Activated CD4-positive, alpha-beta T cell treated with anti-CD3 and anti-CD28 coated beads, Interleukin-2, amount 50 U/mL, for 16 hours (primary cell): Measurements from ENCODE around the gene STRAP.
"Not testable (repeated sequence)": the region's sequence is repeated elsewhere in the genome, so short reads cannot be mapped to it uniquely, and the experiment has no call there.

ENCODE experiments used
- DNase-seq: peaks from one replicate; pipeline ENCODE4 v3.0.0-alpha.2; 2020

The STRAP gene

DNA sequence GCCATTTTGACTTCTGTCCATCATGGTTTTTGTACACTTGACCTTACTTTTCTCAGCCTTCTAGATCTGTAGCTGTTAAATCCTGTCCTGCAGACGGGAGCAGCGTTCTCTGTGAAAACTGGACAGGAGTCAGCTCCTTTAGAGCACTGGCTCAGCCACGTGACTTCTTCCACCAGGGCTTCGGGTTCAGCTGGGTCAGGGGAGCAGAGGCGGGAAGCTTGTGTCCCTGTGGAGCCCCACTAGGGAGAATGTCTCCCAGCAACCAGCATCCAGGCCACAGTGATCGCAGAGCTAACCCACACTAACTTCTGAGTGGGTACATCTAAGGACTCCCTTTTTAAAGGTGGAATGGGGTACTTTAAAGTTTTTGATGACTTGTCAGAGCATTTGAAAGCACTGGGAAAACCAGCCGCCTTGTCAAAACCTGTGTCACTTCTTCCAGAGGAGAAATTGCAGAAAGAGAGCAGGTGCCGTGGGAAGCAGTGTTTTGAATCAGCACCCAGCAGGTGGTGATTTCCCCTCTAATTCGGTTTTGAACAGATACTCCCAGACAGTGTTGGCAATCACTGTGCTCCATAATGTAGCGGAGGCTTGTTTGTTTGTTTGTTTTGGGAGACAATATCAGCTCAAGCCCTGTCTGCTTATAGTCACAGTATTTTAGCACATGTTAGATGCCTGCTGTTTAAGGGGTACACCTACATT lies 46.8 kb downstream of the STRAP start:
- DNase-seq, result no peak

DNA sequence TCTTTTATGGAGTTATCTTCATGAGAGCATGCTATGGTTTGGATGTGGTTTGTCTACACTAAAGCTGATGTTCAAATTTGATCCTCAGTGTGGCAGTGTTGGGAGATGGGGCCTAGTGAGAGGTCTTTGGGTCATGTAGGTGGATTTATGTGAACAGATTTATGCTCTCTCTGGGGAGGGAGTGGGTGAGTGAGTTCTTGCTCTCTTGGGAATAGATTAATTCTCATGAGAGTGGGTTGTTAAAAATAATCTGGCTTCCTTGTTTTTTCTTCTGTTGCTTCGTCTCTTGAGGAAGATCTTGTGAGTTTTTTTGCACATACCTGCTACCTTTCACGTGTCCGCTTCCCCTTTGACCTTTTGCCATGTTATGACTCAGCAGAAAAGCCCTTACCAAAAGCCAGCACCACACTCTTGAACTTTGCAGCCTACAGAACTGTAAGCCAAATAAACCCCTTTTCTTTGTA lies 49.4 kb downstream of the STRAP start:
- DNase-seq, result no peak

DNA sequence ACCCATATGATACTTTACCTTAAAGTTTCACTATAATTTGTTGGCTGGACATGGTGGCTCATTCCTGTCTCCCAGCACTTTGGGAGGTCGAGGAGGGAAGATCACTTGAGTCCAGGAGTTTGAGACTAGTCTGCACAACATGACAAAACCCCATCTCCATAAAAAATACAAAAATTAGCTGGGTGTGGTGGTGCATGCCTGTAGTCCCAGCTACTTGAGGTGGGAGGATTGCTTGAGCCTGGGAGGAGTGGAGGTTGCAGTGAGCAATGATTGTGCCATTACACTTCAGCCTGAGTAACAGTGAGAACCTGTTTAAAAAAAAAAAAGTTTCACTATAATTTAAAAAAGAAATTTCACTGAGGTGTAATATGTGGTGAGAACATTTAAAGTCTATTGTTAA lies 50.1 kb downstream of the STRAP start:
- DNase-seq, result no peak

DNA sequence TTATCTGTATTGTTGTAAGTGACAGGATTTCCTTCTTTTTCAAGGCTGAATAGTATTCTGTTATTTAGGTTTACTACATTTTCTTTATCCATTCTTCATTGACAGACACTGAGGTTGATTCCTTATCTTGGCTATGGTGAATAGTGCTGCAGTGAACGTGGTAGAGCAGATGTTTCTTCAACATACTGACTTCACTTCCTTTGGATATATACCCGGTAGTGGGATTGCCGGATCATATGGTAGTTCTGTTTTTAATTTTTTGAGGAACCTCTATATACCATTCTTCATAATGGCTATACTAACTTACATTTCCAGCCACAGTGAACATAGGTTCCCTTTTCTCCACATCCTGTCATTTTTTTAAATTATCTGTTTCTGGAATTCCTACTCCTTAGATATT lies 50.8 kb downstream of the STRAP start:
- no peak for DNase-seq

DNA sequence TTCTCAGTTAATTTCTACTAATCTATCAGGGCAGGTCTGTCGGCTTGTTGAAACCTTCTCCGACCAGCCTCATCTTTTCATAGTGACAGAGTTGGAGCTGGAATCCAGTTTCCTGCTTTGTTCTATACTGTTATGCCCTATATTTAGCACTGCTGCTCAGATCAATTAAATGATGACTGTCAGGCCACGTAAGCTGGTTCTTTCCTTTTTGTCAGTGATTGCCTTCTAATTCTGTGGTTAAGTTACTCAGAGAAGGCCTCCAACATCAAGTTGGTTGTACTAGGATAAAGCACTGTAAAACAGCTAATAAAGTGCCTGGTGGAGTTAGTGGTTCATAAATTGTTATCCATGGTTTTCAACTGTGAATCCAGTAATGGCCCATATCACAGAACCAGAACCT lies 51.6 kb downstream of the STRAP start:
- no peak for DNase-seq

DNA sequence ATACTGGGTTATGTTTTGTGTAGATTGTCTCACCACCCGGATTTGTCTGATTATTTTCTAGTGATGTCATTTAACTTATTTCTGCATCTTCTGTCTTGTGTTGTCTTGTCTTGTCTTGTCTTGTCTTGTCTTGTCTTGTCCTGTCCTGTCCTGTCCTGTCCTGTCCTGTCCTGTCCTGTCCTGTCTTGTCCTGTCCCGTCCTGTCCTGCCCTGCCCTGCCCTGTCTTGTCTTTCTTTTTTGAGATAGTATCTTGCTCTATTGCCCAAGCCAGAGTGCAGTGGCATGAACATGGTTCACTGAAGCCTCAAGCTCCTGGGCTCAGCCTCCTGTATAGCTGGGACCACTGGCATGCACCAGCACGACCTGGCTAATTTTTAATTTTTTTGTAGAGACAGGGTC lies 54.6 kb downstream of the STRAP start:
- DNase-seq, result no peak

DNA sequence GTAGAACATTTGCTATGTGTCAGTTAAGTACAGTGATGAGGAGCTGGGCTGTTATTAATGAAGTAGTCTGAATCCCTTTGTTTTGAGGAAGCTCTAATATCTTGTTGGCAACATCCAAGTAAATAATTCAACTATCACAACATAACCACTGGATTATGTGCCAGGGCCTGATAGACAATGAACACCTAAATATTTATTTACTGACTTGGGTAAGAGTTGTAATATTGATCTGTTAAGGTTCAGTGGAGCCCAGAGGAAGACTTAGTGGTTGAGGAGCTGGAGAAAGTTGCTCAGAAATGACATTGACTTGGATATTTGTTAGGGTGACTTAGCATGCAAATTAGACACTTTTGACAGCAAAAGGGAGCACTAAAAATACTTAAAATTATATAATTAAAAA lies 55.7 kb downstream of the STRAP start:
- no peak for DNase-seq

DNA sequence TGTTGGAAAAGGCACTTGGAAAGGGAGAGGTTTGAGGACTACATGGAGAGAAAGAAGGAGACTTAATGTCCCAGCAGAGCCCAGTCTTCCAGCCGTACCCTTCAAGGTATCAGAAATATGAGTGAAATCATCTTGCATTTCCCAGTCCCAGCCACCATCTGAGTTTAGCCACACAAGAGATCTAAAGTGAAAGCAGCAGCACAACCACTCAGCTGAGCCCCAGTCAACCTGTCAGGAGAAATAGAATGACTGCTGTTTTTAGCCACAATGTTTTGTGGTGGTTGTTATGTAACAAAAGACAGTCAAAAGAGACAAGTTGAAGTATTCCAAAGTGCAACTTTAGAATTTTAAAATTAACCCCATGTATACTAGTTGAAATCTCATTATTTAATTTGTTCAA lies 56.9 kb downstream of the STRAP start:
- DNase-seq, result no peak

DNA sequence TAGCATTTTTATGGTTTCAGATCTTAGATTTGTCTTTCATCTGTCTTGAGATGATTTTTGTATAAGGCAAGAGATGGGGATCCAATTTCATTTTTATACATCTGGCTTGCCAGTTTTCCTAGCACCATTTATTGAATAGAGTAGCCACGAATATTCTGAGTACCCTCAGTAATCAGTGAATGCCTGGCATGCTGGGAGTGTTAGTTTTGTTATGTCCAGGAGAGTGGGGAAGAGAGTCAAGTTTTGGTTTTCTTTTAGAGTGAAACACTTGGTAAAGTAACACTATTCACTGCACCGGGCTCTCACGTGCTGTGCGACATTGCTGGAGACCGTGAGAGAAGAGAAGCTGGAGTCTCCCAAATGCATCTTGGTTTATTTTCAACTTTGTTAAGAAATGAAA lies 60.3 kb downstream of the STRAP start:
- no peak for DNase-seq

DNA sequence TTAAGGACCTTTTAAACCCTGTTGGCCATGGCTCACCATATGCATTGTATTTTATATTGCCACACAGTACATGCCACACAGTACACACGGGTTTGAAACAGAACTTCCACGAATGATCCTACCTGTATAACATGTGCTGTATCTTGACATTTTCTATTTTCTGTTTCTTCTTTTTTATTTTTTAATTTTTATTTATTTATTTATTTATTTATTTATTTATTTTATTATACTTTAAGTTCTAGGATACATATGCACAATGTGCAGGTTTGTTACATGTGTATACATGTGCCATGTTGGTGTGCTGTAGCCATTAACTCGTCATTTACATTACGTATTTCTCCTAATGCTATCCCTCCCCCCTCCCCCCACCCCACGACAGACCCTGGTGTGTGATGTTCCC lies 61.3 kb downstream of the STRAP start:
- not testable (repeated sequence) for DNase-seq

DNA sequence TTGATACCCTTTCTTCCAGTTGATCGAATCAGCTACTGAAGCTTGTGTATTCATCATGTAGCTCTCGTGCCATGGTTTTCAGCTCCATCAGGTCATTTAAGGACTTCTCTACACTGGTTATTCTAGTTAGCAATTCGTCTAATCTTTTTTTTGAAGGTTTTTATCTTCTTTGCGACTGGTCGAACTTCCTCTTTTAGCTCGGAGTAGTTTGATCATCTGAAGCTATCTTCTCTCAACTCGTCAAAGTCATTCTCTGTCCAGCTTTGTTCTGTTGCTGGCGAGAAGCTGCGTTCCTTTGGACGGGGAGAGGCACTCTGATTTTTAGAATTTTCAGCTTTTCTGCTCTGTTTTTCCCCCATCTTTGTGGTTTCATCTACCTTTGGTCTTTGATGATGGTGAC lies 66.3 kb downstream of the STRAP start:
- DNase-seq, result not testable (repeated sequence)
